HTERT RPE-1 (cell line): Measurements from ENCODE around the gene VAT1.
"Not testable (repeated sequence)": the region's sequence is repeated elsewhere in the genome, so short reads cannot be mapped to it uniquely, and the experiment has no call there.

Source experiments
- in situ Hi-C: fragments of 300-500 bp; cut with MboI; formaldehyde crosslinking; loops from 4 replicates; pipeline ENCODE4 v1.14.3; 2020; ENCODE audit warnings: low sequenced_read_pairs

The VAT1 gene

GRCh38 chr17:43021741-43022512, at the start of gene VAT1:
Gene VAT1, minus strand, starts transcription at chr17:43022385. Its CDS starts 63 bp downstream, at chr17:43022322.
- in situ Hi-C loops, result no loop called here

- in situ Hi-C loops, result no loop called here
Observed at GRCh38 chr17:43070872-43071271, 48.7 kb upstream of the VAT1 start.

- in situ Hi-C loops, result no loop called here
Observed at GRCh38 chr17:43070257-43070656, 48.1 kb upstream of the VAT1 start.

GRCh38 chr17:43069368-43069898, 47.2 kb upstream of the VAT1 start:
- in situ Hi-C loops, result no loop called here

GRCh38 chr17:43068570-43069367, 46.6 kb upstream of the VAT1 start:
- in situ Hi-C loops, result no loop called here

GRCh38 chr17:43062984-43063638, 40.9 kb upstream of the VAT1 start:
- in situ Hi-C loops, result no loop called here

GRCh38 chr17:43056051-43056450, 33.9 kb upstream of the VAT1 start:
- in situ Hi-C loops, result no loop called here

- in situ Hi-C loops, result not testable (repeated sequence)
Observed at GRCh38 chr17:43053008-43053407, 30.8 kb upstream of the VAT1 start.

- in situ Hi-C loops, result no loop called here
Observed at GRCh38 chr17:43051969-43052368, 29.8 kb upstream of the VAT1 start.

- in situ Hi-C loops, result no loop called here
Observed at GRCh38 chr17:43044024-43044423, 21.8 kb upstream of the VAT1 start.

- in situ Hi-C loops, result no loop called here
Observed at GRCh38 chr17:43043307-43043706, 21.1 kb upstream of the VAT1 start.

GRCh38 chr17:43042025-43042628, 19.9 kb upstream of the VAT1 start:
- in situ Hi-C loops, result no loop called here

- in situ Hi-C loops, result no loop called here
Observed at GRCh38 chr17:43040655-43041054, 18.5 kb upstream of the VAT1 start.

GRCh38 chr17:43039646-43040045, 17.5 kb upstream of the VAT1 start:
- in situ Hi-C loops, result no loop called here

GRCh38 chr17:43034894-43035293, 12.7 kb upstream of the VAT1 start:
- in situ Hi-C loops, result no loop called here

GRCh38 chr17:43033948-43034881, 12.0 kb upstream of the VAT1 start:
- in situ Hi-C loops, result no loop called here

GRCh38 chr17:43031666-43032065, 9.5 kb upstream of the VAT1 start:
- in situ Hi-C loops, result no loop called here

- in situ Hi-C loops, result no loop called here
Observed at GRCh38 chr17:43030137-43030767, 8.1 kb upstream of the VAT1 start.

- in situ Hi-C loops, result no loop called here
Observed at GRCh38 chr17:43028221-43028861, 6.2 kb upstream of the VAT1 start.
